NCI-H345 (cell line): ENCODE measurements around the gene SPATS2L.

Experiments used
- DNase-seq: peaks from one replicate; lab custom pipeline; 2025; lab: John Stamatoyannopoulos, UW

SPATS2L gene

GRCh38 chr2:200411831-200412230, 105.3 kb downstream of the SPATS2L start:
- no peak for DNase-seq

- no peak for DNase-seq
Measured at GRCh38 chr2:200414367-200414766, 107.9 kb downstream of the SPATS2L start.

- no peak for DNase-seq
Measured at GRCh38 chr2:200415455-200415854, 109.0 kb downstream of the SPATS2L start.

GRCh38 chr2:200416878-200417277, 110.4 kb downstream of the SPATS2L start:
- no peak for DNase-seq

- no peak for DNase-seq
Measured at GRCh38 chr2:200417366-200417765, 110.9 kb downstream of the SPATS2L start.

GRCh38 chr2:200418399-200418798, 111.9 kb downstream of the SPATS2L start:
- DNase-seq = no peak

- no peak for DNase-seq
Measured at GRCh38 chr2:200419325-200419724, 112.8 kb downstream of the SPATS2L start.

GRCh38 chr2:200421270-200421669, 114.8 kb downstream of the SPATS2L start:
- DNase-seq = no peak

- no peak for DNase-seq
Measured at GRCh38 chr2:200422071-200422470, 115.6 kb downstream of the SPATS2L start.

GRCh38 chr2:200422532-200423261, 116.2 kb downstream of the SPATS2L start:
- DNase-seq = no peak

GRCh38 chr2:200423541-200423940, 117.0 kb downstream of the SPATS2L start:
- no peak for DNase-seq

GRCh38 chr2:200425026-200425821, 118.7 kb downstream of the SPATS2L start:
- no peak for DNase-seq

GRCh38 chr2:200426754-200427153, 120.3 kb downstream of the SPATS2L start:
- DNase-seq = no peak

- DNase-seq = no peak
Measured at GRCh38 chr2:200428961-200429665, 122.6 kb downstream of the SPATS2L start.

- no peak for DNase-seq
Measured at GRCh38 chr2:200430017-200430416, 123.5 kb downstream of the SPATS2L start.

GRCh38 chr2:200431996-200432705, 125.7 kb downstream of the SPATS2L start:
- DNase-seq = no peak

- DNase-seq = no peak
Measured at GRCh38 chr2:200435379-200435778, 128.9 kb downstream of the SPATS2L start.

GRCh38 chr2:200438251-200438650, 131.8 kb downstream of the SPATS2L start:
- no peak for DNase-seq

- DNase-seq = no peak
Measured at GRCh38 chr2:200438846-200439245, 132.4 kb downstream of the SPATS2L start.

GRCh38 chr2:200439981-200440380, 133.5 kb downstream of the SPATS2L start:
- no peak for DNase-seq

GRCh38 chr2:200442471-200442870, 136.0 kb downstream of the SPATS2L start:
- DNase-seq = no peak

GRCh38 chr2:200443376-200443775, 136.9 kb downstream of the SPATS2L start:
- DNase-seq = no peak
